Cardiac septum (tissue), 1 donor: ENCODE measurements around the gene ATRIP. TPM values are rescaled to one million over a fixed set of nuclear protein-coding genes. Genes with fewer than 3 reads are reported as not detected.

Source experiments
- DNase-seq: peaks from one replicate; pipeline ENCODE4 v3.0.0-alpha.2; 2020; ENCODE audit warnings: low spot score
- intact Hi-C: fragments of 100-400 bp; cut with DNase I; formaldehyde crosslinking; loops from one replicate; pipeline ENCODE4 v1.14.0; 2022
- total RNA-seq: library from RNA; stranded (reverse); fragmentation: NEBNext Ultra II Directional; extraction: Animal tissue kit (Norgen Biotek cat#: 25700); gene quantifications from one replicate; pipeline ENCODE4 v1.2.1, GENCODE V29; 2021
- donor health status: DM: no; HTN: no; CAD: no.

Gene ATRIP
- total RNA-seq, 1 donor from 2014 or later: 4.1 TPM

DNA sequence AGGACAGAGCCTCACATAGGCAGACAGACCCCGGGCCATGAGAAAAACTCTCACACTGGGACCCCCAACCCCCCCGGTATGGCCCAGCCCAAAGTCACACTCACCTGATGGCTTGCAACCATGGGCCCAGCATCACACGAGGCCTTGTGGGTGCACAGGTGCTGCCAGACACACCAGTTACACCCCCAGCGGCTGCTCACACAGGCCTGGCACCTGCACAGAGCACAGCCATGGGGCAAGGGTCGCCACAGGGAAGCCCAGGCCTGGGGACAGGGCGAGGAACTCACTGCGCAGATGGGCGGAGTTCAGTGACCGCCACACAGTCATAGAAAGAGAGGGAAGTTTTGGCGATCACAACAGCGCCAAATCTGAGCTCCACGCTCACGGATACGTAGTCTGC lies 26.0 kb upstream of the ATRIP start:
- no peak for DNase-seq
- intact Hi-C loops: no loop called here

DNA sequence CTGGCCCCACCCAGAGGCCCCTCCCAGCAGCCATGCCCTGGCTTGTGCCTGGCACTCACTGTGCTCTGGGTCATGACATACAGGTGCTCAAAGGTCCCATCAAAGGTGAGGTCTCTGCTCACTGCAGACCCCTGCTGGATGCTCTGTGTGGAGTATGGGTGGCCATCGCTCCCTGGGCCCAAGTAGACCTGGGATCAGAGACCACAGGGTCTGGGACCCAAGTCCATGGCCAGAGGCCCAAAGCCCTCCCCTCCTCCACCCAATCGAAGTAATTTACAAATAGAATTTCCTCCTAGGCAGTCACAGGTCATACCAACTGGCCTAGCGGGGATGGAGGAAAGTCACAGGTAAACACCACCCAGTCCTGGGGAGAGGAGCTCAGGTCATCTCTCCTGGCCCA lies 24.3 kb upstream of the ATRIP start:
- intact Hi-C loops: no loop called here
- DNase-seq: no peak

DNA sequence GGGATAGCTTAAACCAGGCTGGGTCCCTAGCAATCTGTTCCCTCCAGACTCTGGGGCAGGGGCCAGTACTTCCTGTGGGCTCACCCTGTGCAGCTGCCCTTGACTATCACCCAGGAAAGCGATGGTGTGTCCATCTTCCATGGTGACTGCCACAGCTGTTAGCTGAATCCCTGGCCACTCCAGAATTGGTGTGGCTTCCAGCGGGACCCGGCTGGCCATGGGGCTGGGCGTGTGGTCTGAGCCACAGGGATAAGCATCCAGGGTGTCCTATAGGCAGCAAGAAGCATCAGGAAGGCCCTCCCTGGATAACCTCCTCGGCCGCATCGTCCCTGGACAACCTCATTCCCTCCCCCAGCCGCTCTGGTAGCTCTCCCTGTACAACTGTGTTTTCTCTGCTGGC lies 23.9 kb upstream of the ATRIP start:
- no peak for DNase-seq
- intact Hi-C loops: no loop called here

DNA sequence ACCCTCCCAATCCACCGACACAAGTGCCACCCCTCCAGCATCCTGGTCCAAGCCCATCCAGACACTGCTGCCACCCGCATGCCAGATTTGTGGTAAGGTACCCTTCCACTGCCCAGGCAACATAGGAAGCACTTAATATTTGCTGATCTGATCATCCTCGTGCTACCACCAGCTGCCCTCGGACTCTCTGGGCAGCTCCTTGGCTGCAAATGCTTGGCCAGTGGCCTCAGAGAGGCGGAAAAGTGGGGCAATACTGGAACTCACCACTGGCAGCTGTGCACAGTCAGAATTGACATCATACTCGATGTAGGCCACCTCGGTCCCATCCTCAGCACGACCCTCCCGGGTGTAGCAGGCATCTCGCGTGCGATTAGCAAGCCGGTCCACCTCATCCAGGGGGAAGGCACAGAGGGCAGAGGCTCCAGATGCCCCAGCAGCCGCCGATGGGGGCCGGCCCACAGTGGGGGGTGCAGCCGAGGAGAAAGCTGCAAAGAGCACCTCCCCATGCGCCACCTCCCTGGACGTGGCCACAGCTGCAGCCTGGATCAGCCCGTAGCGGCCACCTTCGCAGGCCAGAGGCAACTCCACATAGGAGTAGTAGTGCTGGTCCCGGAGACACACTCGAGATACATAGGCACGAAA lies 23.2 kb upstream of the ATRIP start:
- intact Hi-C loops: no loop called here
- no peak for DNase-seq

DNA sequence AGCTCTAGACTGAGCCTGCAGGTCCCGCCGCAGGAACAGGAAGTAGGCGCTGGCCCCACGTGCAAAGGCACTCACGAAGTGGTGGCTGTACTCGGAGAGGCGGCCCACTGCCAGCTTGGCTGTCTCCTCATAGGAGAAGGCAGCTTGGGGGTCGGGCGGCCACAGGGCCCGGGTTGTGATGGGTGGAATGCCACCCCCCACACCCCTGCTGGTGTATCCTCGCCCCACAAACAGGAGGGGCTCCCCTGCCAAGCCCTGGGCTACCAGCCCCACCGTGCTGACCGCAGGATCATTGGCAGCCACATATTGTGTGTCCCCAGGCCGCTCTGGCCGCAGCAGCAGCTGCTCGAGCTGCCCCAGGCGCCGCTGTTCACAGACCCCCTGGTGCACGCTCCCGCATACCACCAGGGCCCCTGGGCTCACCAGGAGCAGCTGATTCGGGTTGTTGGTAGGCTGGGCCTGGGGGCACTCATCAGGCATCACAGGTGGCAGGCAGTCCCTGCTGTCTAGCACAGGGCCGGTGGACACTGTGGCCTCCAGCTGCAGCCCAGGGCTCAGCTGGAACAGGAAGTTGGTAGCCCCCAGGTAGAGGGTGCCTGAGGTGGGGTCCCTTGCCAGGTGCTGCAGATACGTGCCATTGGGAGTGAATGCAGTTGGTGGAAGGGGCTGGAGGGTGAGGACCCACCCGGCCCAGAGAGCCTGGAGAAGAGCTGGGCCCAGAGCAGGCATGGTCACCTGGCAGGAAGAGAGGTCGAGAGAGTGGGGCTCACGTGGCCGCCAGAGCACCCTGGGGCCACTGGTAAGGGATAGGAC lies 22.4 kb upstream of the ATRIP start:
- intact Hi-C loops: no loop called here
- no peak for DNase-seq

DNA sequence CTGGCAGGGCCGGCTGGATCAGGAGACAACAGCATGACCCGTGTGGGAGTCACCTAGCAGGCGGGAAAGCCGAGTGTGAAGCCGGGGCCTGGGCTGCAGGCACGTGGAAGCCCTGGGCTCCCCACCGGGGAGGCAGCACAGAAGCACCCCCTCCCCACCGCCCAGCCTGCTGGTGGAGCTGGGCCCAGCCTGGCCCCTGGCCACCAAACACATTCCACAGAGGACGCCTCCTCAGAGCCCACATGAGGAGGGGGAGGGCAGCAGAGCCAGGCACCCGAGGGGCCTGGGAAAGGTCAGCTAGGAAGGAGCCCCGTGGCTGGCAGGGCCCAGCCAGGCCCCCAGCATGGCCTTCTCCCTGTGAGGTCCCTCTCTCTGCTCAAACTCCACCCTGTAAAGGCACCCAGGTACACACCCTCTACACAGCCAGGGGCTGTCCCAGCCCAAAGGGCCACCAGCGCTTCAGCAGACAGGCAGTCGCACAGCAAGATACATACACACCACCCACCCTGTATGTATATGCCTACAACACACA lies 21.2 kb upstream of the ATRIP start:
- DNase-seq: no peak
- intact Hi-C loops: no loop called here

DNA sequence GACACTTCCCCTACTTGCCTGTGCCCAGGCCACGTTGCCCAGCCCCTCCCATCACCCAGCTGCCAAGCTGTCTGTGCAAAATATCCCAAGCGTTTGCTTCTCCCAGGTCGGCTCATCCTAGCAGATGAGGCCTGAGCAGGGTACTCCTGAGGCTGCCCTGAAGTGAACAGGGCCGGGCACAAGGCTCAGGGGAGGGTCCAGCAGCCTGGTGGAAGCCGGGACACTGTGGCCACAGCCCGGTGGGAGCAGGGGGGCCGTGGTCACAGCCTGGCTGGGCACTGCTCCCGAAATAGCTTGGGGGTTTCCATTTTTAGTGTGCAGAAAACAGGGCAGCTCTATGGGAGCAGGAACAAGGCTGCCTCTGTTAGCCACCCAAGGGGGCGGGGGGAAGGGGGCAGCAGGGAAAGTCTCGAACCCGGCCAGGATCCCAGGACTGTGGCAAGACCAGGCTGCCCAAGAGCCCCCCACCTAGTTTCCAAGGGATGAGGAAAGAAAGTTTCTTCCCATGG lies 20.1 kb upstream of the ATRIP start:
- DNase-seq: peak; percentile 81
- intact Hi-C loops: no loop called here

DNA sequence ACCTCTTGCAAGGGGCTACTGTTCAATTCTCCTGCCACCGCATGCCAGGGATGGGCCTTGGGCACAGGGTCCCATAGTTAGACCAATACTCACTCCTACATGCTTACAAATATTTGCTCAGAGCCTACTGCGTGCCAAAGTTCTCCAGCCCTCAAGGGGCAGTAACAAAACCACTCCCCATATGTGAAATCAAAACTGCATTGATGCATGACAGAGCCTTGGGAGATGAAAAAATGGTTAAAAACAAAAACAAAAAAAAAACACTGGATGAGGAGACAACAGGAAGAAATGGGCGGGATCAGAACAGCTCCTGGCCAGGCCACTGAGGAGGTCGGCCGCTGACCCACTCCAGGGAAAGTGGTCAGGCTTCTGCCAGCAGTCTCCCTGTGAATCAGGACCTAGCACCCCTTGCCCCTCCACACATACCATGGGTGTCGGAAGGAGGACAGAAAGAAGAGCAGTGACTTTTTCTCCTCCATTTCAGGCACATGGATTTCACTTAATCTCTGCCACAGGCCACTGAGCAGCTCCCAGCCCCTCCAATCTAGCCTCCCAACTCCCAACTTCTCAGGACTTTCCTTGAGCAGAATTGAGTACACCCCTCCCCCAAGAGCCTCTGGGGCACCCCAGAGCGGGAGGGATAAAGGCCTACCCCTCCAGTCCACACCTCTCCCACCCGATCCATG lies 19.4 kb upstream of the ATRIP start:
- intact Hi-C loops: no loop called here
- no peak for DNase-seq

DNA sequence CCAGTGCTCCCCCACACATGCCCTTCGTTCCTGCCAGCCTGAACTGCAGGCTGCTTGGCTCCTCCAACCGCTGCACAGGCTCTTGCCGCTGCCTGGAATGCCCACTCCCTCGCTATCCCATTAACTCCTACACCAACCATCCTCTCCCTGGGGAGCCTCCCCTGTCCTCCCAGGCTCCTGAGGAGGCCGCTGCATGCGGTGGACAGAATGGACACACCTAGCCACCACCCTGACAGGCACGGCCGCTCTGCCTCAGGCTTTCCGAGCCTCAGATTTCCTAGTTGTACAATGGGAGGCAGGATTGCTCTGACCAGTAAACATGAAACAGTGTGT lies 18.9 kb upstream of the ATRIP start:
- no peak for DNase-seq
- intact Hi-C loops: no loop called here

DNA sequence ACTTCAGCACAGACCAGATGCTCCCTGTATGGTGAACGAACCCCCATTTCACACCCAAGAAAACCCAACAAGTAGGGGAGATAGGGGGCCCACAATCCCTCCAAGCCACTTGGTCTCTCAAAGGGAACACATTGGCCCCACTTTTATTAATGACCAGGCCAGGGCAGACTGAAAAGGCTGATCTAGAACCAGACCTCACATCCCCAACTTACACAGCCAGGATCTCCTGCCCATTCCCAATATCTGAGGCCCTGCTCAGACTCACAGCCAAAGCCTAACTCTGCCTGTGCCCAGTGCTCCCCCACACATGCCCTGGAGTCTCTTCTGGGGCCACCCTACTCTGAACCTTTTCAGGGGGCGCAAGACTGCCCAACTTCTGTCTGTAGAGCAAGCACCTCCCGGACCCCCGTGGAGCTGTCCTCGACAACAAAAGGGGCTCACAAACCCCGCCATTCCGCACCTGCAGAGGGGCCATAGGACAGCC lies 18.4 kb upstream of the ATRIP start:
- DNase-seq: no peak

DNA sequence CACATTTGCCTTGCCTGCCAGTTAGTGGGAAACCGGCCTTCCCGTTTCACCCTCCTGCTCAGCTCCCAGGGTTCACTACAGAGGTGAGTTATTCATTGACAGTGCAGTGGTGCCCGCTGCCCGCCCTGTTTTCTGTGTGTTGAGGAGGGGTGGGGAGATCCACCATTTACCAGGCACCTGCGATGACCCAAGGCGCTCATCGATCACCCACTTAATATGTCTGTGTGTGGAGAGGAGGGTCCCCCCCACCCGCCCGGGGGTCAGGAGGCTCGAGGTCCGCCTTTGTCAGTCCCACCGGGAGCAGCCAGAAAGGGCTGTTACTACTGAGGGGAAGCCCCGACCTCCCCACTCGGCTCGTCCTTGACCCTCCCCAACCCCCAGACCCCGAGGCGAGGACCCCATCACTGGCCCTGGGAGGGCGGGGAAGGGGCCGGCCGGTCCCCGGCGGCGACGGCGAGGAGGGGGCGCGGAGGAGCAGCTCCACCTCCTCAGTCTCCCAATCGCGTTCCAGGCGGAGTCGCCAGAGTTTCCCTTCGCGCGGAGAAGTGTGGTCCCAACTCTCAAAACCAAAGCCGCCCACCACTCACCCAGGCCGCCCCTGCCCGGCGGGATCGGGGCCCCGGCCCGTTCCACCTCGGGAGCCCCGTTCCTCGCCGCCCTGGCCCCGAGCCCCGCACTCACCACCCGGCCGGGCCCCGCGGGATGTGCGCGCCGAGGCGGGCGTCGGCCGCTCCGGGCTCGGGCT lies 17.8 kb upstream of the ATRIP start:
- DNase-seq: no peak
- intact Hi-C loops: no loop called here

More for the DNA sequence above, 18.4 kb upstream of the ATRIP start:
- intact Hi-C loops: no loop called here

DNA sequence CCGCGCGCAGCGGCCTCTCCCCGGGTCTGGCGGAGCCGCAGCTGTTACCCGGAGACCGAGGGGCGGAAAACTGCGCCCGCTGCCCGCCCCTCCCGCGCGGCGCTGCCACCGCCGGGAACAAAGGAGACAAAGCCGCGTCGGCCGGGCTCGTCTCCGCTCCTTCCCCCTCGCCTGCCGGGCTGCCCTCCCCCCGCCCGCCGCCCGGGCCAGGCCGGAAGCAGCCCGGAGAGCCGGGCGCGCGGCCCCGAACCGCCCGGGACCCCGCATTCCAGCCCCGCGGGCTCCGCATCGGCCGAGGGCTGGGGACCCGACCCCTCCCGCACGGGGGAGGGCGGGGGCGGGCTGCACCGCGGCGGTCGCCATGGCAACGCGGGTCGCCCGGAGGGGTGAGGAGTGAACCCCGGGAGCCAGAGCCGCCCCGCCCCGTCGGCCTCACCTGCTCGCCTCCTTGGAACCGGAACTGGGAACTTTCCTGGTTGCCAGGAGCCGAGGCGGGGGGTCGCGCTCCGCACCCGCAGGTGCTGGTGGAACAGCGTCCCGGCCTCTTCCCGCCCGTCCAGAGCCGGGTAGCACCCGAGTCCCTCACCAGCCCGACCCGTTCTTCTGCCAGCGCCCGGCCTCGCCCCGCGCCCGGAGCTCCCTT lies 17.1 kb upstream of the ATRIP start:
- intact Hi-C loops: no loop called here
- DNase-seq: peak; percentile 84

DNA sequence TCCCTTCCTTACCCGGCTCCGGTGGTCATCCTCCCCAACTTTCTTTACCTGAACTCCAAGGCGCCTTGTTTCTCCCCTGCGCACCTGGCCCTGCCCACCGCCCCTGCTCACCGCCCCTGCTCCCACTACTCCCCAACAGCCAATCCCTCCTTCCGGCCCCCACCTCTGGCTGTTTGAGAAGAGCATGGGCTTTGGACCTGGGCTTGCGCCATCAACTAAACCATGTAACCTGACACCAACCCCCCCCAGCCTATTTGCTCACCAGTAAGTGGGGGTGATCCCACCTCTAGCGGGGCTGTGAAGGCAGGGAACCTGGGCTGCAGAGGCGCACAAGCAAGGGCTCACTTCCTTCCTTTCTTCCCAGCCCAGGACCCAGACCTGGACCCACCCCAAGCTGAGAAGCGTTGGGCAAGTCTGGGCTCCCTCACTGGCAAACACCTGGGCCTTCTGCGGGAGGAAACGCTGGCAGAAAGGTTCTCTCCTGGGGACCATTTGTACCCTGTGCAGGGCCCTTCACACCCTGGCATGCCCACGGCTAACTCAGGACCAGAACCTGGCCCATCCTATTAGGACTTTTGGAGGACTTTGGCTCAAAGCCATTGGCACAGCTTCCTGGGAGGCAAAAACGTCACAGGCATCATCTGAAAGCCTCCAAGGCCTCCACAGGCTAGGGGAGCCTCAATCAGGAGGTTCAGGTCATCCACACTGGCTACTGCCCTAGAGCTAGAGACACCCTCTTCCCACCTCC lies 16.4 kb upstream of the ATRIP start, which contains the start of gene PLXNB1:
PLXNB1 (minus strand) TSS at position 127 of the 748 bp plus-strand sequence. CDS start 5,475 bp downstream, outside the sequence.
- intact Hi-C loops: no loop called here
- no peak for DNase-seq

DNA sequence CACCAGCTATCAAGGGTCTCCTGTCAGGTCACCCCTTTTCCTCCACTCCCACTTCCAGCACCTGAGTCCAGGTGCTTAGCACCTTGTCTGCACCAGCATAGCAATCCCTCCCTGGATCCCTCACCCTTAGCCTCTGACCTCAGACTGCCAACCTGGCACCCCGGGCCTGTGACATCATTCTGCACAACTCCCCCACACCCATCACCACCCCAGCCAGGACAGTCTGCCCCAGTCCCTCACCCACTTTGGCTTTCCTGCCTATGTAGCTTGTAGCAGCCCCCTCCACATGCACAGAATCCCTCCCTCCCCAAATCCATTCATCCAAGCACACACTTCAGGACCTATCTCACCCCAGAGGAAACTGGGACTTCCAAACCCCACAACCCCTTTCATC lies 15.8 kb upstream of the ATRIP start:
- no peak for DNase-seq
- intact Hi-C loops: no loop called here

DNA sequence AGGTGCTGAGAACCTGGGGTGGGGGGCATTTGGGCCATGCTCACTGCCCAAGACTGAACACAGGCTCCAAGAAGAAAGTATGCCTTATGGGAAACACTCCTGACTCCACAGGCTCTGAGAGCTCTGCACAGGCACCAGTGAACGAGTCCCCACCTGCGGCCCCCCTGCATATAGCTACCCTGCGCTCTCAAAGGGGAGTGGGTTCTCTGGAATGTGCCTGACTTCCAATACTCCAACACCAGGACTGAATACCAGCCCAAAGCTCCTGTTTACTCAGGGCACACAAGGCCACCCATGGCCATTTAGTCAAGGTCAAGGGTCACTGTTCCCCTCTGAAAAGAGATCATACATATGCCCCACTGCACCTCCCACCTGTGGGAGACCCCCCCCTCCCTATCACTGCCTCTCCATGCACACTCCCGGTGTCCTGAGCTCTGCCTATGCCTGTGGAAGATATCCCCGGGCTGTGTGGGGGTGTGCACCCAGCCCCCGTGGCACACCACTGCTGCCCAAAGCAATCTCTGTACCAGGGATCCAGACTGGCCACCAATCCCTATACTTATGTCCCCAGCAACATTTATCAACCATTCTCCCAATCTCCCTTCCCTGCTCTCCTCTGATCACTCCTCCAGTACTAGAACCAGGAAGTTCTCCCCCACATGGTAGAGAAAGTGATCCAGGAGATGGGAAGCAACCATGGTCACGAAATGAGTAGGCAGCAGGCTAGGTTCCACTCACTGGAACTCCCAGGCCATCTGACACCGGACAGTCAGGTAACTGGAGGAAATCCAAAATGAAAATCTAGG lies 15.1 kb upstream of the ATRIP start:
- no peak for DNase-seq

DNA sequence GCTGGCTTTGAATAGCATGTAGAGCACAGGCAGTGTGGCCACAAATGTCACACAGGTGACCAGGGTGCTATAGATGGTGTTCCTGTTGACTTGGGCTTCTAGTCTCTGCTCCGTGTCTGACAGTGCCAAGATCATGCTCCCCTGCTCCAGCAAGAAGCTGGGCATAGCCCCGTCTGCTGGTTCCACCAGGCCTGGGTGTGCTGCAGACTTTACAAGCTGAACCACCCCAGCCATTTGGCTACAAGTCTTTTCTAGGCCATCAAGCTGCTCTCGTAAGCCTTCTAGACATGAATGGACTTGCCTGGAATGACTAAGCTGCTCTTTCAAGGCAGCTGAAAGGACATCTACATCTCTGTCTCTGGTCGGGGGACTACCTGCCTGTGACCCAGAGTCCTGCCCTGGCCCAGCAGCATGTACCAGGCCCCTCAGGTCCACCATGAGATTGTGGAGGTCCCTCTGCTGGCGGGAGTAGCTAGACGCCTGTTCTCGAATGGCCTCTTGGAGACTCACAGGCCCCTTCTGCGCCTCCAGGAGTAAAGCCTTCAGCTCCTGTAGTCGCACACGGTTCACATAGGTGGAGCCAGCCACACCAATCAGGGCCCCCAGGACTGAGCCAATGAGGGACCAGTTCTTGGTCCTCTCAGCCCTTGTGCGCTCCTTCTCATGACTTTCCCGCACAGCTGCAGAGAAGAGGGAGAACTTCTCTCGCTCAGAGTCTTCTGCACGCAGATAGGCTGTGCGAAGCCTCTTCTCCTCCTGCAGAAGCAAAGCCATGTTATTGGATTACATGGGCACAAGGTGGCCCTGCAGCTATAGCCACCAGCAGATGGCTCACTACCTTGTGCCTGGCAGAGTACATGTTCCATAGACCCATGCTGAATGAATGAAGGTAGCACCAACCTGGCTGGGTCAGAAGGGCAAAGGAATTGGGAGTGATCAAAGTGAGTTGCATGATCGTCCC lies 13.8 kb upstream of the ATRIP start:
- DNase-seq: no peak
- intact Hi-C loops: no loop called here

More for the DNA sequence above, 15.1 kb upstream of the ATRIP start:
- intact Hi-C loops: no loop called here
